Colonic mucosa (tissue), 4 donors: ENCODE data around the gene SLC8B1. TPM values are rescaled to one million over a fixed set of nuclear protein-coding genes. Genes with fewer than 3 reads are reported as not detected.

ENCODE experiments used
- DNase-seq: peaks from one replicate; pipeline ENCODE4 v3.0.0-alpha.2; 2020
- H3K27ac ChIP-seq: fragments of 200-600 bp; one replicate; pipeline ENCODE4 v1.8.0; 2021
- H3K27me3 ChIP-seq: fragments of 200-600 bp; one replicate; pipeline ENCODE4 v1.8.0; 2021
- H3K36me3 ChIP-seq: fragments of 200-600 bp; one replicate; pipeline ENCODE4 v1.8.0; 2021
- H3K4me1 ChIP-seq: fragments of 200-600 bp; one replicate; pipeline ENCODE4 v1.8.0; 2021; ENCODE audit warnings: mild to moderate bottlenecking
- H3K4me3 ChIP-seq: fragments of 200-600 bp; one replicate; pipeline ENCODE4 v1.8.0; 2021
- H3K9ac ChIP-seq, 2 donors: one replicate each; pipeline ENCODE4 v1.7.0; 2013; ENCODE audit warnings: control low read depth in 2 of 2, low read depth in 2 of 2, low read length in 2 of 2
- H3K9me3 ChIP-seq: fragments of 200-600 bp; one replicate; pipeline ENCODE4 v1.8.0; 2021
- intact Hi-C: fragments of 100-400 bp; cut with DNase I; formaldehyde crosslinking; loops from one replicate; pipeline ENCODE4 v1.14.1; 2022
- total RNA-seq, 2 donors: library from RNA; stranded (reverse); fragmentation: NEBNext Ultra II Directional in 1 of 2; extraction: Animal tissue kit (Norgen Biotek cat#: 25700) in 1 of 2; gene quantifications; one replicate each; pipeline ENCODE4 v1.2.1, GENCODE V29; 2021
- TF ChIP-seq, protein P1 (sequence below): fragments of 200-600 bp; IDR thresholded peaks from one replicate; pipeline ENCODE4 v1.8.0; 2022; ENCODE audit warnings: antibody characterized with exemption, mild to moderate bottlenecking
- donor health status: healthy.
- donor health status: DM: no; HTN: no; CAD: no.
- donor health status: DM: no; HTN: no; CAD: no.

The SLC8B1 gene
- total RNA-seq, 2 donors from 2014 or later, result 34.3 to 44.1 TPM

DNA sequence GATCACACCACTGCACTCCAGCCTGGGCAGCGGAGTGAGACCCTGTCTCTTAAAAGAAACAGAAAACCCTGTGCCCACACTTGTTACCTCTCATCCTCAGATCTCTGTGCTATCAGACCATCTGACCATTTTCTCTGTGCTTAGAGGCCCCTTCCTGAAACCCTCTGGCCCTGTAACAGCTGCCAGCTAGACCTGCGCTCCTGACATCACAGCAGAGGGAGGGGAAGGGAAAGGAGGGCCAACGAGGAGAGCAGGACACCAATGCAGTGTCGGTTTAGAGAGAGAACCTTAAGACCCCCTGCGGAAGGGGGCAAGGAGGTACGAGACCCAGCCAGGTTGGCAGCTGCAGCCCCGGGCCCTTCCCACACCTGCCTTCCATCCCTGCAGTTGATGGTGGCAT, 42.4 kb downstream of the SLC8B1 start:
- intact Hi-C loops, result no loop called here
- TF ChIP-seq, protein P1, sequence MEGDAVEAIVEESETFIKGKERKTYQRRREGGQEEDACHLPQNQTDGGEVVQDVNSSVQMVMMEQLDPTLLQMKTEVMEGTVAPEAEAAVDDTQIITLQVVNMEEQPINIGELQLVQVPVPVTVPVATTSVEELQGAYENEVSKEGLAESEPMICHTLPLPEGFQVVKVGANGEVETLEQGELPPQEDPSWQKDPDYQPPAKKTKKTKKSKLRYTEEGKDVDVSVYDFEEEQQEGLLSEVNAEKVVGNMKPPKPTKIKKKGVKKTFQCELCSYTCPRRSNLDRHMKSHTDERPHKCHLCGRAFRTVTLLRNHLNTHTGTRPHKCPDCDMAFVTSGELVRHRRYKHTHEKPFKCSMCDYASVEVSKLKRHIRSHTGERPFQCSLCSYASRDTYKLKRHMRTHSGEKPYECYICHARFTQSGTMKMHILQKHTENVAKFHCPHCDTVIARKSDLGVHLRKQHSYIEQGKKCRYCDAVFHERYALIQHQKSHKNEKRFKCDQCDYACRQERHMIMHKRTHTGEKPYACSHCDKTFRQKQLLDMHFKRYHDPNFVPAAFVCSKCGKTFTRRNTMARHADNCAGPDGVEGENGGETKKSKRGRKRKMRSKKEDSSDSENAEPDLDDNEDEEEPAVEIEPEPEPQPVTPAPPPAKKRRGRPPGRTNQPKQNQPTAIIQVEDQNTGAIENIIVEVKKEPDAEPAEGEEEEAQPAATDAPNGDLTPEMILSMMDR, result no peak

GRCh38 chr12:113292091-113292490, 42.8 kb downstream of the SLC8B1 start:
- no peak overlapping the region for H3K9ac ChIP-seq
- no peak for DNase-seq
- TF ChIP-seq, protein P1, result no peak
- H3K27ac ChIP-seq, result no peak overlapping the region
- no peak overlapping the region for H3K4me3 ChIP-seq
- H3K9me3 ChIP-seq, result no peaks in the 10 kb centered on the region
- peaks cover 18% of the 10 kb centered on the region for H3K36me3 ChIP-seq
- H3K27me3 ChIP-seq, result no peaks in the 10 kb centered on the region
- intact Hi-C loops, result no loop called here
- no peaks in the 10 kb centered on the region for H3K4me1 ChIP-seq

More for the DNA sequence above, 42.4 kb downstream of the SLC8B1 start:
- H3K4me1 ChIP-seq, result no peaks in the 10 kb centered on the region
- H3K27me3 ChIP-seq, result no peaks in the 10 kb centered on the region
- peaks cover 18% of the 10 kb centered on the region for H3K36me3 ChIP-seq
- no peaks in the 10 kb centered on the region for H3K9me3 ChIP-seq
- no peak for DNase-seq
- no peak overlapping the region for H3K27ac ChIP-seq
- no peak overlapping the region for H3K4me3 ChIP-seq
- no peak overlapping the region for H3K9ac ChIP-seq

GRCh38 chr12:113291586-113291985, 43.3 kb downstream of the SLC8B1 start:
- Histone ChIP-seq H3K4me3 (no peak overlapping the region), H3K9me3 (no peaks in the 10 kb centered on the region), H3K4me1 (no peaks in the 10 kb centered on the region), H3K36me3 (peaks cover 22% of the 10 kb centered on the region), H3K27ac (no peak overlapping the region), H3K9ac (no peak overlapping the region), H3K27me3 (no peaks in the 10 kb centered on the region)
- intact Hi-C loops, result no loop called here
- no peak for DNase-seq
- TF ChIP-seq, protein P1, result no peak

GRCh38 chr12:113290506-113290905, 44.4 kb downstream of the SLC8B1 start:
- Histone ChIP-seq H3K9ac (no peak overlapping the region), H3K4me1 (no peaks in the 10 kb centered on the region), H3K4me3 (no peak overlapping the region), H3K36me3 (peaks cover 22% of the 10 kb centered on the region), H3K9me3 (no peaks in the 10 kb centered on the region), H3K27ac (no peak overlapping the region), H3K27me3 (no peaks in the 10 kb centered on the region)
- TF ChIP-seq, protein P1, result no peak
- DNase-seq, result no peak
- intact Hi-C loops, result no loop called here

- no peaks in the 10 kb centered on the region for H3K4me1 ChIP-seq
- TF ChIP-seq, protein P1, result no peak
- no peak overlapping the region for H3K9ac ChIP-seq
- no peaks in the 10 kb centered on the region for H3K9me3 ChIP-seq
- no peak overlapping the region for H3K4me3 ChIP-seq
- no peak overlapping the region for H3K27ac ChIP-seq
- no peak for DNase-seq
- intact Hi-C loops, result no loop called here
- H3K27me3 ChIP-seq, result no peaks in the 10 kb centered on the region
- H3K36me3 ChIP-seq, result peaks cover 22% of the 10 kb centered on the region
These were observed 45.5 kb downstream of the SLC8B1 start for GRCh38 chr12:113289361-113289760.

DNA sequence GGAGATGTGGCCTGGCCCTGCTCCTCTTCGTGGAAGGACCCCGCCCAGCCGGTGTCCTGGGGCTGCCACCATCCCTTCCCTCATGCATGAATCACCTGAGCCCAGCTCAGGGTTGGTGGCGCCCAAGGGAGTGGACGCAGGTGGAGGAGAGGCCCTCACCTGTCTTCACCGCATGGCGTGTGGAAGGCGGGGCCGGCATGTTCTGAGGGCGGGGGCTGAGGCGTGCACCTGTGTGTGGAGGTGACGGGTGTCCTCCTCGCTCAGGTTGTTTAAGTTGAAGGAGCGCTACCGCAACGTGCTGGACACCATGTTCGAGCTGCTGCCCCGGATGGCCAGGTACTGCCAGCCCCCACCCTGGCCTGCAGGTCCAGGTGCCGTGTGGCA, 47.0 kb downstream of the SLC8B1 start:
- TF ChIP-seq, protein P1, result no peak
- no peaks in the 10 kb centered on the region for H3K27me3 ChIP-seq
- H3K27ac ChIP-seq, result no peak overlapping the region
- DNase-seq, result no peak
- H3K4me1 ChIP-seq, result no peaks in the 10 kb centered on the region
- H3K4me3 ChIP-seq, result no peak overlapping the region
- no peaks in the 10 kb centered on the region for H3K9me3 ChIP-seq
- H3K36me3 ChIP-seq, result peaks cover 22% of the 10 kb centered on the region
- H3K9ac ChIP-seq, result no peak overlapping the region
- intact Hi-C loops, result no loop called here
